Spinal cord (tissue), 10 donors: ENCODE measurements around the gene RNF212B. TPM values are rescaled to one million over a fixed set of nuclear protein-coding genes. Genes with fewer than 3 reads are reported as not detected.
A peak's percentile ranks its signal among the peaks of the same experiment; 100 is the strongest.

ENCODE experiments used
- DNase-seq, 6 donors: peaks; one replicate each; pipeline versions ENCODE4 v3.0.0 to v3.0.0-alpha.2; 2013 to 2015; ENCODE audit warnings: low spot score in 6 of 6, low read depth in 4 of 6
- H3K27ac ChIP-seq: one replicate; pipeline ENCODE4 v1.5.1; 2013; ENCODE audit warnings: low read depth, low read length, control low read depth
- H3K27me3 ChIP-seq: one replicate; pipeline ENCODE4 v1.6.1; 2013; ENCODE audit warnings: low read length; ENCODE audit not compliant: control insufficient read depth, insufficient read depth
- H3K36me3 ChIP-seq: one replicate; pipeline ENCODE4 v1.6.1; 2013; ENCODE audit warnings: low read length; ENCODE audit not compliant: control insufficient read depth, insufficient read depth
- H3K4me1 ChIP-seq: one replicate; pipeline ENCODE4 v1.6.1; 2013; ENCODE audit warnings: low read length; ENCODE audit not compliant: control insufficient read depth, insufficient read depth
- H3K4me3 ChIP-seq: one replicate; pipeline ENCODE4 v1.5.1; 2013; ENCODE audit warnings: low read depth, low read length, control low read depth
- H3K9me3 ChIP-seq: one replicate; pipeline ENCODE4 v1.6.1; 2013; ENCODE audit warnings: low read length; ENCODE audit not compliant: control insufficient read depth, insufficient read depth
- WGBS: methylation state at CpG from one replicate; pipeline ENCODE4 v1.1.5; 2013; ENCODE audit warnings: missing lambda C conversion rate; ENCODE audit not compliant: insufficient coverage; 5-methylcytosine and 5-hydroxymethylcytosine counted together
- polyA plus RNA-seq, 2 donors: library from polyadenylated mRNA; unstranded; fragments of 120-200 nt; gene quantifications; one replicate each; pipeline ENCODE4 v1.2.1, GENCODE V29; 2013; ENCODE audit not compliant: insufficient read length in 2 of 2
- small RNA-seq: library from RNA; depleted of rRNA; stranded (forward); fragments of <200 nt; gene quantifications from one replicate; pipeline ENCODE3, GENCODE V24; 2014; ENCODE audit warnings: low replicate concordance
- total RNA-seq, 2 donors: library from RNA; depleted of rRNA in 1 of 2; stranded (reverse); fragments of 120-200 nt in 1 of 2; fragments of >200 nt in 1 of 2; gene quantifications; one replicate each; pipeline versions ENCODE4 v1.2.3 to v1.2.4, GENCODE V29; 2013 to 2014
- donor health status: healthy.

RNF212B gene
- total and polyA plus RNA-seq, 4 donors = not detected

DNA sequence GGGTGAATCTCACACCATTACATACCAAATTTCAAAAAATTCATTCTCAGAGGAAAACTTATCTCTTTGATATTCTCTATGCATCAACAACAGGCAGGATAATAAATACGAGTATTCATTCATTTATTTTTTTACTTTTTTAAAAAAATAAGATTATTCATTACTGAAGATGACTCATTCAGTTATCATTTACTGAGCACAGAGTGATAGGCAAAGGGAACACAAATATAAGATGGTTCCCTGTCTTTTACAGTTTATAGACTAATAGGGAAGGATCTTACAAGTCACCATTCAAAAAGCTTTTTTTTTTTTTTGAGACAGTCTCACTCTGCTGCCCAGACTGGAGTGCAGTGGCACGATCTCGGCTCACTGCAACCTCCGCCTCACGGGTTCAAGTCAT is 78.6 kb downstream of the RNF212B start:
- DNase-seq = no peak
- H3K27ac ChIP-seq = no peak overlapping the region
- no peak overlapping the region for H3K4me3 ChIP-seq
- H3K36me3 ChIP-seq = peaks cover 5% of the 10 kb centered on the region
- peaks cover 10% of the 10 kb centered on the region for H3K4me1 ChIP-seq
- no CpG with 5 or more reads among the region's 5 CpGs for WGBS
- H3K27me3 ChIP-seq = no peaks in the 10 kb centered on the region
- no peaks in the 10 kb centered on the region for H3K9me3 ChIP-seq

DNA sequence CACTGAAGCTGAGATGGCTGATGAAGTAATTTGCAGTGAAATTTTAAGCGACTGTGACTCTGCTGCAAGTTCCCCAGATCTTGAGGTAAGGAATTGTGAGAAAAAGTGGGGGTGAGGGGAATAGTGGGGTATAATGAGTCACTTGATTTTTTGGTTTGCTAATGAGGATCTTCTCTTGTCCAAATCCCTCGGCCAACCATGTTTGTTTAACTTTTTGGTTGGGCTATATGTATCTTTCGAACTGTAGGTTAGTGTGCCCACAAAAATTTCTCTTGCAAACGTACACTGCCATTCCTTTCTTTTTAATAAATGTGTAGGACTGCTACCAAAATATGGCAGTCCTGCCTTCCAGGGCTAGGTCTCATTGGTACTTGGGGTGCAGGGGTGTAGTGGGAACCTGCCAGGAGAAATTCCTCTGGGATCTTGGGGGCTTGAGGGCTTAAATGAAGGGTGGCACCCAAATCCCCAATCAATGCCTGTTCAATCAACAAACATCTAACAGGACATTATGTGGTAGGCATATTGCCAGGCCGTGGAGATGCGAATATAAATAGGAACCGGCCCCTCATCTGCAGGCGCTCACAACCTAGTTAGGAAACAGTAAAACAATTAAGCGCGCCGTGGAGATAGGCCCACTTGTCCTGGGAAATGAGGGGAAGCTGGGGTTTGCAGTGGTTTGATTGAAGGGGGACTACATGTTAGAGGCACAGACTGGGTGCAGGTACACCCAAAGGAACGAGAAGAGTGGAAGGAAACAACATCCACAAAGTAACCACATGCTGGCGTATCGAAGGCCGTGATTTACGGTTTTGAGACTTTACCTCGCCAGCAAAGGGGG is 82.2 kb downstream of the RNF212B start:
- Histone ChIP-seq H3K36me3 (peaks cover 23% of the 10 kb centered on the region), H3K27ac (peak overlapping the region; percentile 99), H3K27me3 (no peaks in the 10 kb centered on the region), H3K9me3 (no peaks in the 10 kb centered on the region), H3K4me3 (peak overlapping the region; percentile 66), H3K4me1 (peaks cover 22% of the 10 kb centered on the region)
- 87% methylated on average over 7 of the region's 17 CpGs for WGBS
- peak in 1 of 6 donors; percentile 19 for DNase-seq

DNA sequence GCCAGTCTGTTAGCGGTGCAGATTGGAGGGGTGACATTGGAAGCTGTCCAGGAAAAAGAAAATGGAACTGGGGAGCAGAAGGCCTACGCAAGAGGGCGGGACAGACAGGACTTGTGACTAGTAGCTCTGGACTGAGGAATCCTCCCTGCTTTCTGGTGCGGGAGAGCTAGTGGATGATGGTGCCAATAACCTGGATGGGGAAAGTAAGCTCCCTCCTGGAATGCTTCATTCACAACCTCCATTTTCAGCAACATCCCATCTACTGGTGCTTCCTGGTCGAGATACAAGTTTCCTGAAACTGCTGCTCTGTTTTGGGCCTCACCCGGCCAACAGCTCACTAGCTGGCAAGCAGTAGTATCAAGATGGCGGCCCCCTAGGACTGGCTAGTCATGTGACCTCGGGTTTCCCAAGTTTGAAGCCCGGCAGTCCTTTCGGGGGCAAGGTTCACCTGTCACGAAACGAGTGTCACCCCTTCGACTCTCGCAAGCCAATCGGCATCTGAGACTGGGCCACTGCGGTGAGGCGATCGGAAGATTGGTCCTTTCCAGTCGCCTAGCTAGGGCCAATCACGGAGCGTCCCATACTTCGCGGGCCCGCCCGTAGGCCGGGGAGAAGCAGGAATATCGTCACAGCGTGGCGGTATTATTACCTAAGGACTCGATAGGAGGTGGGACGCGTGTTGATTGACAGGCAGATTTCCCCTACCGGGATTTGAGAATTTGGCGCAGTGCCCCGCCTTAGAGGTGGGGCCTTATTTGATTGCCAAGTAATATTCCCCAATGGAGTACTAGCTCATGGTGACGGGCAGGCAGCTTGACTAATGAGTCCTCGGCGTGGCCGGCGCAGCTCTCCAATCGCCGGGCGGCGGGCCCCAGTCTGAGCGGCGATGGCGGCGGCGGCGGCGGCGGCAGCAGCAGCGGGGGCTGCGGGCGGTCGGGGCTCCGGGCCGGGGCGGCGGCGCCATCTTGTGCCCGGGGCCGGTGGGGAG is 83.1 kb downstream of the RNF212B start, which contains the start of gene PABPN1:
Gene PABPN1 (plus strand): TSS at position 874 of the 988 bp plus-strand sequence. CDS start 13 bp downstream, at position 887.
- peak; percentile 99 to 100 (median 100) for DNase-seq
- Histone ChIP-seq H3K27ac (peak within 1 kb of the TSS; percentile 99), H3K27me3 (no peaks in the 10 kb centered on the region), H3K36me3 (peaks cover 31% of the 10 kb centered on the region), H3K9me3 (no peaks in the 10 kb centered on the region), H3K4me3 (peak within 1 kb of the TSS; percentile 66), H3K4me1 (peaks cover 22% of the 10 kb centered on the region)
- WGBS = 3% methylated on average over 59 of the region's 63 CpGs

DNA sequence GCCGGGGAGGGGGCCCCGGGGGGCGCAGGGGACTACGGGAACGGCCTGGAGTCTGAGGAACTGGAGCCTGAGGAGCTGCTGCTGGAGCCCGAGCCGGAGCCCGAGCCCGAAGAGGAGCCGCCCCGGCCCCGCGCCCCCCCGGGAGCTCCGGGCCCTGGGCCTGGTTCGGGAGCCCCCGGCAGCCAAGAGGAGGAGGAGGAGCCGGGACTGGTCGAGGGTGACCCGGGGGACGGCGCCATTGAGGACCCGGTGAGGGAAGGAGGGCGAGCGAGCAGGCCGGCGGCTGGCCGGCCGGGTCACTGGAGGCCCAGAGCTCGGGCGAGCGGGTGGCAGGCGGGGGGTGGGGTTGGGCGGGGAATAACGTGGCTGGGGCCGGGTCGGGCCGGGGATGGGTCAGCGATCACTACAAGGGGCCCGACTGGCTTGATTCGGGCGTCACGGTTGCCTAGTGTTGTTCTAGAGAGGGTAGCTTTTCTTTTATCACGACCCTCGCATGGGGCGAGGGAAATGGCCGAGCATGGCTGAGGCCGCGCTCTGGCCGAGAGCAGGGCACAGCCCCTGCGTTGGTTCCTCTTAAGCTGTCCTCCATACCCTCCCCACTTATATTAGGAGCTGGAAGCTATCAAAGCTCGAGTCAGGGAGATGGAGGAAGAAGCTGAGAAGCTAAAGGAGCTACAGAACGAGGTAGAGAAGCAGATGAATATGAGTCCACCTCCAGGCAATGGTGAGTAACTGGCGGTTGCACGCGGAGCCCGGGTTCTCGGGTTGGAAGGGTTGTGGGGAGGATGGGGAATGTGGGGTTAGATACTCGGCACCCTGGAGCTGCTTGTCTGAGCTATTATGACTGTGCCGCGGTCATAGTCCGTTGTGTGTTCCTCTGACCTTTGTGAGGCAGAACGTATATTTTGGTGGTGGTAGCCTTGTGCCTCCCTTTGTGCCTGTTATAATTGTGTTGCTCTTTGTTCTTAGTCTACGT is 84.1 kb downstream of the RNF212B start:
- Histone ChIP-seq H3K27me3 (no peaks in the 10 kb centered on the region), H3K27ac (peak overlapping the region; percentile 70), H3K36me3 (peaks cover 31% of the 10 kb centered on the region), H3K4me1 (peaks cover 22% of the 10 kb centered on the region), H3K9me3 (no peaks in the 10 kb centered on the region), H3K4me3 (peak overlapping the region; percentile 64)
- under 1% methylated on average over 25 of the region's 64 CpGs for WGBS
- peak in 2 of 6 donors; percentile 59 to 67 for DNase-seq

Small RNAs within 50 kb of the gene (small RNA-seq; reads per million reads assigned to genes)
- gene AL049829.1 = not detected
- gene RNU6-1046P = not detected

Other genes starting within 250 kb of the RNF212B start
- 10 to 100 TPM in 1 of 2 donors, 1 to 10 TPM in 1; 3.8 to 11.7 TPM for gene C14orf93, start 227.8 kb upstream of the RNF212B start, total RNA-seq
- gene C14orf93, start 227.8 kb upstream of the RNF212B start, polyA plus RNA-seq = 10 to 100 TPM in 1 of 2 donors, 1 to 10 TPM in 1; 7.9 to 13.4 TPM
- 100 to 1,000 TPM; 132 to 149 TPM for gene PSMB5, start 203.0 kb upstream of the RNF212B start, total RNA-seq
- 100 to 1,000 TPM; 209 to 211 TPM for gene PSMB5, start 203.0 kb upstream of the RNF212B start, polyA plus RNA-seq
- gene PSMB11, start 195.7 kb upstream of the RNF212B start, total RNA-seq = not detected
- gene PSMB11, start 195.7 kb upstream of the RNF212B start, polyA plus RNA-seq = not detected
- gene CDH24, start 180.4 kb upstream of the RNF212B start, total RNA-seq = 10 to 100 TPM in 1 of 2 donors, 1 to 10 TPM in 1; 9.6 to 17.1 TPM
- 10 to 100 TPM; 37.9 to 46.0 TPM for gene CDH24, start 180.4 kb upstream of the RNF212B start, polyA plus RNA-seq
- gene ACIN1, start 142.8 kb upstream of the RNF212B start, total RNA-seq = 100 to 1,000 TPM in 1 of 2 donors, 10 to 100 TPM in 1; 63.2 to 125 TPM
- 100 to 1,000 TPM; 196 to 229 TPM for gene ACIN1, start 142.8 kb upstream of the RNF212B start, polyA plus RNA-seq
- 10 to 100 TPM; 35.4 to 57.2 TPM for gene C14orf119, start 142.4 kb upstream of the RNF212B start, total RNA-seq
- 10 to 100 TPM; 50.5 to 55.4 TPM for gene C14orf119, start 142.4 kb upstream of the RNF212B start, polyA plus RNA-seq
- gene CIROP, start 132.9 kb upstream of the RNF212B start, total RNA-seq = under 1 TPM; 0.10 to 0.61 TPM
- under 1 TPM; 0.06 to 0.10 TPM for gene CIROP, start 132.9 kb upstream of the RNF212B start, polyA plus RNA-seq
- 1 to 10 TPM in 1 of 2 donors, under 1 TPM in 1; 0.17 to 1.5 TPM for gene CEBPE, start 118.7 kb upstream of the RNF212B start, total RNA-seq
- not detected for gene CEBPE, start 118.7 kb upstream of the RNF212B start, polyA plus RNA-seq
- gene SLC7A8, start 54.3 kb upstream of the RNF212B start, total RNA-seq = 10 to 100 TPM in 1 of 2 donors, 1 to 10 TPM in 1; 8.6 to 18.9 TPM
- gene SLC7A8, start 54.3 kb upstream of the RNF212B start, polyA plus RNA-seq = 10 to 100 TPM; 15.6 to 18.7 TPM
- 10 to 100 TPM in 1 of 2 donors, 1 to 10 TPM in 1; 4.9 to 15.0 TPM for gene HOMEZ, start 48.2 kb downstream of the RNF212B start, total RNA-seq
- 10 to 100 TPM; 12.0 to 13.5 TPM for gene HOMEZ, start 48.2 kb downstream of the RNF212B start, polyA plus RNA-seq
- 10 to 100 TPM; 11.3 to 15.7 TPM for gene PPP1R3E, start 64.9 kb downstream of the RNF212B start, total RNA-seq
- gene PPP1R3E, start 64.9 kb downstream of the RNF212B start, polyA plus RNA-seq = 10 to 100 TPM; 30.7 to 37.2 TPM
- gene BCL2L2, start 68.9 kb downstream of the RNF212B start, total RNA-seq = 10 to 100 TPM; 22.4 to 27.7 TPM
- 10 to 100 TPM; 37.4 to 41.1 TPM for gene BCL2L2, start 68.9 kb downstream of the RNF212B start, polyA plus RNA-seq
- 100 to 1,000 TPM in 1 of 2 donors, 10 to 100 TPM in 1; 94.9 to 117 TPM for gene PABPN1, start 83.5 kb downstream of the RNF212B start, total RNA-seq
- gene PABPN1, start 83.5 kb downstream of the RNF212B start, polyA plus RNA-seq = 100 to 1,000 TPM; 235 to 282 TPM
- 100 to 1,000 TPM; 167 to 333 TPM for gene SLC22A17, start 115.0 kb downstream of the RNF212B start, total RNA-seq
- gene SLC22A17, start 115.0 kb downstream of the RNF212B start, polyA plus RNA-seq = 100 to 1,000 TPM; 494 to 541 TPM
- gene EFS, start 127.2 kb downstream of the RNF212B start, total RNA-seq = 10 to 100 TPM; 11.1 to 26.5 TPM
- gene EFS, start 127.2 kb downstream of the RNF212B start, polyA plus RNA-seq = 10 to 100 TPM; 42.7 to 45.6 TPM
- gene IL25, start 134.9 kb downstream of the RNF212B start, total RNA-seq = not detected
- not detected for gene IL25, start 134.9 kb downstream of the RNF212B start, polyA plus RNA-seq
- gene CMTM5, start 139.1 kb downstream of the RNF212B start, total RNA-seq = 10 to 100 TPM; 33.9 to 46.7 TPM
- gene CMTM5, start 139.1 kb downstream of the RNF212B start, polyA plus RNA-seq = 10 to 100 TPM; 71.8 to 78.2 TPM
- under 1 TPM in 1 of 2 donors, not detected in 1; 0.11 TPM for gene MYH6, start 170.3 kb downstream of the RNF212B start, total RNA-seq
- under 1 TPM in 1 of 2 donors, not detected in 1; 0.16 TPM for gene MYH6, start 170.3 kb downstream of the RNF212B start, polyA plus RNA-seq
- 1 to 10 TPM in 1 of 2 donors, under 1 TPM in 1; 0.99 to 1.2 TPM for gene MYH7, start 197.7 kb downstream of the RNF212B start, total RNA-seq
- gene MYH7, start 197.7 kb downstream of the RNF212B start, polyA plus RNA-seq = 1 to 10 TPM; 2.2 to 2.9 TPM
- gene NGDN, start 231.8 kb downstream of the RNF212B start, total RNA-seq = 10 to 100 TPM; 47.4 to 51.8 TPM
- 10 to 100 TPM; 49.0 to 53.5 TPM for gene NGDN, start 231.8 kb downstream of the RNF212B start, polyA plus RNA-seq